Epidermal melanocyte (primary cell): ENCODE measurements around the gene KRT6B.

Experiments
- DNase-seq: peaks from one replicate; pipeline ENCODE4 v3.0.0; 2011; ENCODE audit warnings: low spot score; ENCODE audit not compliant: insufficient read length

Gene KRT6B

GRCh38 chr12:52436828-52437474 lies 15.0 kb downstream of the KRT6B start:
- DNase-seq, result no peak

DNA sequence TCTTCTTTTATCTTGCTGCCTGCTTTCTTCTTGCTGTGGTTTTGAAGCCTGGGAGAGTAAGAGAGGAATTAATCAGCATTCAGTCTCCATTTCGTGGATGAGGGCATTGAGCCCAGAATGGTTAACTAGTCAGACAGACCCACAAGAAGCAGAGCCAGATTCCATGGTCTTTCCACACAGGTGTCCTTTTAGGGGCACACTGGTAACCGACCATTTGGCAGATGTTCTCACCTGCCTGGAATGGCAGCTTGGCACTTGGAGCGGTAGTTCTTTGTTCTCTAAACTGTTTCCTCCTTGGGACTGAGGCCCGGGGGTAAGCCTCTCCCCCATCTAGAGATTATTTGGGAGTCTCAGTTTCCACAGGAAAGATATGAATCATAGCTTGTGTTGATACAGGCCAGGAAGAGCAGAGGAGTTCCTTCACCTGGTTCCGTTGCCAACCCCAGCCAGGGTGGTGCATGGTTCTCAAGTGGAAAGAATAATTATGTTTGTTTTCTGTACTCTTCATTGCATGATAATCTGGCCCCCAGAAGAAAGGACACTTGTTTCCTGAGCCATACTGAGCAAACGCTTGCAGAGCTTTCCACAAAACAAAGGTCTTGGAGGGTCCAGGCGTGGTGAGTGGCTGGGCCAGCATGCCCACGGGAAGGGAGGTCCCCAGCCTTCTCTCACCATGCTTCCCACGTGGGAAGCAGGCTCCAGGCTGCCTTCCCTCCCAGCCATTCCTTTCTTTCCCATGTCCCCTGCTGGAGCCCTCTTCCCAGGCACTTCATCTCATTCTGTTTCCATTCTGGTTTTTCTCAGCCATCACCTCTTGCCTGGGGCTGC lies 15.7 kb downstream of the KRT6B start:
- DNase-seq, result no peak

- DNase-seq, result no peak
These were observed 16.3 kb downstream of the KRT6B start for GRCh38 chr12:52435659-52435999.

DNA sequence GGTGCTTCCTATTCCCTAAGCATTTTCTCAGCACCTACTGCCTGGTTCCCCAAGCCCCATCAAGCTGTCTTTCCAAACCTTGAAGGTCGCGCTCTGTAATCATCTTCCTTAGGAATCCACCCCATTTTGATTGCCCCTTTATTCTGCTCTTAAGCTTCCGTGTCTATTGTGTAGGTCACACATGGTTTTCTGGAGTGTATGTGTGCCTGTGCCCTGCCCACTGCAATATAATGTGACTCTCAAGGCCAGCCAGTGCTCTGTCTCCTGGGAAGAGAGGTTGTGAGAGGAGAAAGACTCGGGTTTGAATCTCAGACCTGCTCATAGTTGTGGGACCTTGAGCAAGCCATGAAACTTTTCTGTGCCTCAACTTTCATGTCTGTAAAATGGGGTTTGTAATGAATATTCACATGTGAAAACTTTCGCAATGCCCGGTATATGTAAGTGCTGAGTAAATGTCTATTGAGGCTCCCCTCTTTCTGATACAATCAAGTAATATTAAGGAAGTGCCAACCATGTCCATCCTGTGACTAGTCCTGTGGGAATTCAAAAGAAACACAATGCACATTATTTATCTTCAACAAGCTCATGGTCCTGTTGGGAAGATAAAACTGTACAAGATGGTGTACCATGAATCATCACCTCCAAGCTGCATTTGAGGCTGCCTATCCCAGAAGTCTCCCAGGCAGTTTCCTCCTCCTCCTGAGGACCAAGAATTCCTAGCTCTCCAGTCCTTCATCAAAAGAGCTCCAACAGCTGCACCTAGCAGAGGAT lies 17.0 kb downstream of the KRT6B start:
- no peak for DNase-seq

GRCh38 chr12:52434081-52434733 lies 17.7 kb downstream of the KRT6B start, which contains the start of gene KRT75:
Gene KRT75 (minus strand): TSS chr12:52434371. CDS start chr12:52434304, 67 bp downstream.
- no peak for DNase-seq

DNA sequence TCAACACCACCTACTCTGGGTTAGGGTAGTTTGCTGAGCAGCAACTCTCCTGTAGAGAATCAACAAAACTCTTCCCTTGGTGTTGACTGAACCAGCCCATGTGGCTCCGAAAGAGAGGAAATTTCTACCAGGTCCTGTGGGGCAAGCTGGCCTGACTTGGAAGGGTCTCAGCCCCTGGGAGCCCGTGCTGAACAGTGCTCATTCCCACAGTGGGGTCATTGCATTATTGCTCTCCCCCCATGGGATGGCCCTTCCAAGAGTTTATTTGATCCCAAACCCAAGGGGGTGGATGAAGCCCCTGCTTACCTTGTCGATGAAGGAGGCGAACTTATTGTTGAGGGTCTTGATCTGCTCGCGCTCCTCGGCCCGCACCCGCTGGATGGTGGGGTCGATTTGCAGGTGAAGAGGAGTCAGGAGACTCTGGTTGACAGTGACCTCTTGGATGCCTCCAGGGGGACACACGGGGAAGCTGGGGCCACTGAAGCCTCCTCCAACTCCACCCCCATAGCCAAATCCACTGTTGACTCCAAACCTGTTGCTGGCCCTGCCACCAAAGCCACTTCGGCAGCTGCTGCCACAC lies 18.4 kb downstream of the KRT6B start:
- DNase-seq, result no peak

GRCh38 chr12:52432559-52433207 lies 19.3 kb downstream of the KRT6B start:
- no peak for DNase-seq

DNA sequence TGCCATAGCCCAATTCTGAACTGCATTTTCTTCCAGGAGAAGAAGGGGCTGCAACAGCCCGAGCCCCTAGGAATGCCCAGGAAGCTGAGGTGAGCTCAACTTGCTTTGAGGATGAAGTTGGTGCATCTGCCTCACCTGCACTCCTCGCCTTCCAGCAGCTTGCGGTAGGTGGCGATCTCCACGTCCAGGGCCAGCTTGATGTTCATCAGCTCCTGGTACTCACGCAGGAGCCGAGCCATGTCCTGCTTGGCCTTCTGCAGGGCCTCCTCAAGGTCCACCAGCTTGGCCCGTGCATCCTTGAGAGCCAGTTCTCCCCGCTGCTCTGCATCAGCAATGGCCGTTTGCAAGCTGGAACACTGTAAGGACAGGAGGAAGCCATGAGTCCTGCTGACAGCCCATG lies 23.8 kb downstream of the KRT6B start:
- DNase-seq, result no peak

- no peak for DNase-seq
These were observed 24.9 kb downstream of the KRT6B start for GRCh38 chr12:52427083-52427482.

- DNase-seq, result no peak
These were observed 25.9 kb downstream of the KRT6B start for GRCh38 chr12:52426034-52426433.

DNA sequence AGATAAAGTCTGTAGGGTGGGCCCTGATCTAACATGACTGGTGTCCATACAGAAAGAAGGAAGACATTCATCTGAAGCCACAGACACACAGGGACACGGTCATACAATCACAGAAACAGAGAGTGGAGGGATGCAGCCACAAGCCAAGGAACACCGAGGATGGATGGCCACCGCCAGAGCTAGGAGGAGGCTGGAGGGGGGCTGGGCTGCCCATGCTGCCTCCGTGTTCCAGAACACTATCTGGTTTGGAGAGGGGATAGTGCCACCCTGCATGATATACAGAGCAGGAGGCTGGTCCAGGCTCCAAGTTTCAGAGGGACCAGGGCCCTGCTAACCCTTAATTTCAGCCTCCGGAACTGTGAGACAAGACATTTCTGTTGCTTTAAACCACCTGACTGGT lies 26.5 kb downstream of the KRT6B start:
- DNase-seq, result no peak

DNA sequence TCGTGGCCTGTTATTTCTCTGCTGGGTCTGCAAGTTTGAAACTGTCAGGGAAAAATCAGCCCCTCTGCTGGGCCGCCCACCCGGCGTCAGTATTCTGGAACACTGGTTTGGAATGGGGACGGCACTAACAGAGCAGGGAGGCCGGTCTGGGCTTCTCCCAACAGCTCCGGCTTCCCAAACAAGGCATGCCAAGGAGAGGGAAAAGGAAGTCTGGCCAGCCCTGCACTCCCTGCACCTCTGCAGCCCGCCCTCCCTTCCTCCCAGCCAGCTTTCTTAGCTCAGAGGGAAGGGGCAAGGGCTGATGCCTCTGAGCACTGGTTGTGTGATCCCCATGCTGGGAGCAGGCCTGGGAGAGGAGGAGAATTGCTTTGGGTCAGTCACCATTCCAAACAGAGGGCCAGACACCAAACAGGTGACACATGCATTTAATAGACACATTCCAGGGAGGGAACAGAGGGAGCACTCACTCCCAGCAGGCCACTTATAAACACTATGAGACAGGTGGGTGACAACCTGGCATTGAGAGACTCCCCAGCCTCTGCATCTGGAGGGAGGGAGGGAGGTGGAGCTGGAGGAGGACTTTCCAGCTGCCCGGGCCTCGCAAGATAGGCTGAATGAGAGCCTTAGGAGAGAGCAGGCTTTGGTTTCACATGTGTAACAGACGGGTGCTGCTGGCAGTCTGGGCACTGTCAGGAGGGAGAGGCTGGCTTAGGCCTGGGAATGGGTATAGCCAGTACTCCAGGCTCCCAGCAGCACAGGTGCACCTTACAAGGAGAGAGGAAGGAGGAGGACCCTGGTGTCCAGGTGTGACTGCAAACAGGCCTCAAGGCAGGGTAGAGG lies 28.1 kb downstream of the KRT6B start:
- DNase-seq, result no peak

DNA sequence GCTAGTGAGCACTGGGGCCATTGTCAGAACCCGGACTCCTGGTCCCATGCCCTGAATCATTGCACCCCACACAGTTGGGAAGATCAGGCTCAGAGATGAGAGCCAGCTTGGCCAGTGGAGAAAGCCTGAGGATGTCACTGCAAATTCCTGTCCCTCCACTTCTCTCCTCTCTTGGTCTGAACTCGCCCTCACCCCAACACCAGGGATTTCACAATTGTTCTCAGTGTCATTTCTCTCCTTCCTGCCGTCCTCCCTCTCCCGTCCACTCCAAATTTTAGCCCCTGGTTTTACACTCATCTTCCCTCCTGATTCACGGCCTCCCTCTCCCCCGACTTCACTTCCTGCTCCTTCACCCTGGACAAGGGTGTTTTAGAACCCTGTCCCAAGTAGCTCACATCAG lies 28.9 kb downstream of the KRT6B start:
- no peak for DNase-seq

DNA sequence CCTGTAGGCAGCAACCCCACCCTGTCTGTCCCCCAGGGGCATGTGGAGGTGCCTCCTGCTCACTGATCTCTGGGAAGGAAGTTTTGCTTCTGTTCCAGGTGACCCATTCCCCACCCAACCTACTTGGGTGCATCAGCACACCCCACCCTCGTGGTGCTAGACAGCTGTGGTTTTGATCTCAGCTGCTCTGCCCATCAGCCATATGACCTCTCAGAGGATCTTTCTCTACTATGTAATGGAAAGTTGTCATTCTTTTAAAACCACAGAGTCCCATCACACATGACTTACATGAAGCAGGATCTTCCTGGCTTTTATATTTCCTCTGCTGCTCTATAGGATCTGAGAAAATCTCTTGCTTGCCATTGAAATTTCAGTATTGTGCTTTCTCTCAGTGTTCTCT lies 32.3 kb downstream of the KRT6B start:
- no peak for DNase-seq

- no peak for DNase-seq
These were observed 33.3 kb downstream of the KRT6B start for GRCh38 chr12:52418576-52419110.

DNA sequence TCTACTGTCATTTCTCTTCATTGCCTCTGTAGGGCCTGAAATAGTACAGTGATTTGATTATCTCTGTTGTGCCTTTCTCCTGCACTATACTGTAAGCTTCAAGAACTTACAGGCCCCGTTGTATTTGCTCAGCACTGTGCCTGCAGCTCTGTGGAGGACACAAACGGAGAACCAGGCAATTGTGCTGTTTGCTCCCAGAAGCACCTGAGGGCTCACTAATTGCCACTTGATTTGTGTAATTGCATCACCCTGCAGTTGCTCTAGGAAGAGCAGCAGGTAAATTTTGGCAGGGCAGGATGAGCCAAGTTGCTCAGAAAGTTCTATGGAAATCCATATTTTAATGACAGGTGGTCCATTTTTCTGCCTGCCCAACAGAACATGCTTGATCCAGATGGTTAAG lies 34.2 kb downstream of the KRT6B start:
- no peak for DNase-seq

- DNase-seq, result no peak
These were observed 35.2 kb downstream of the KRT6B start for GRCh38 chr12:52416795-52417194.

GRCh38 chr12:52415870-52416750 lies 35.8 kb downstream of the KRT6B start:
- no peak for DNase-seq

DNA sequence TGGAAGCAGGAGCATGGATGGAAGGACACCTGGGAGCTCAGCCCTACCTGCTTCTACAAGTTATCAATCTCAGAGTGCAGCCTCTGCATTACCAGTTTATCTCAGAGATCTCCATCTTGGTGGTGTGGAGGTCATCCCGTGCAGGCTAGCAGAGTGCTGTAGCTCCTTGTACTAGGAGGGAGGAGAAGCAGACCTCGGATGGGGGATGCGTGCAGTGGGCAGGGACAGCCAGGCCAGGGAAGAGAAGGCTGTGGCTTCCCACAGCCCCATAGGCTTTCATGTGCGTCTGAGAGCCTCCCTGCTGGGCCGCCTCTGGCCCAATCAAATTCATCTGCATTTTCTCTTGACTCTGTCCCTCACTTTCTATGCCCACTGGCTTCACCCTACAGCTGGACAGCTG lies 37.0 kb downstream of the KRT6B start:
- DNase-seq, result no peak
